Uterine smooth muscle cell (primary cell): ENCODE data around the gene ZNF549. TPM values are rescaled to one million over a fixed set of nuclear protein-coding genes. Genes with fewer than 3 reads are reported as not detected.

ENCODE experiments used
- total RNA-seq: library from RNA; depleted of rRNA; stranded (reverse); fragments of >200 nt; gene quantifications from 2 replicates; pipeline ENCODE4 v1.2.3, GENCODE V29; 2014

The ZNF549 gene
- 4.8 and 4.9 TPM in 2 replicates for total RNA-seq

GRCh38 chr19:57527136-57527881, at the start of gene ZNF549:
Gene ZNF549 (plus strand): TSS chr19:57527356. CDS start chr19:57527574, 218 bp downstream.

GRCh38 chr19:57487477-57488298, 39.5 kb upstream of the ZNF549 start, which contains the start of gene ZNF419:
Gene ZNF419 (plus strand): TSS chr19:57487750. CDS start chr19:57487951, 201 bp downstream.

GRCh38 chr19:57499680-57500395, 27.3 kb upstream of the ZNF549 start, which contains the start of gene ZNF773:
Gene ZNF773 (plus strand): TSS chr19:57499938. CDS start chr19:57500081, 143 bp downstream.

GRCh38 chr19:57559404-57560025, 32.4 kb downstream of the ZNF549 start, which contains the start of gene ZNF550:
Gene ZNF550 (minus strand): TSS chr19:57559863. CDS start chr19:57559682, 181 bp downstream.

GRCh38 chr19:57578487-57579205, 51.5 kb downstream of the ZNF549 start, which contains the start of gene ZNF416:
Gene ZNF416 (minus strand): TSS chr19:57578911. CDS start chr19:57578704, 207 bp downstream.

GRCh38 chr19:57583521-57584416, 56.6 kb downstream of the ZNF549 start, which contains the start of gene ZIK1:
Gene ZIK1 (plus strand): TSS chr19:57584145. CDS start chr19:57584357, 212 bp downstream.

GRCh38 chr19:57599761-57600383, 72.7 kb downstream of the ZNF549 start, which contains the start of gene ZNF530:
Gene ZNF530 (plus strand): TSS chr19:57599885. CDS start chr19:57604346, 4,461 bp downstream.

Other genes with a start within 250 kb of the ZNF549 start
- 56.3 and 77.2 TPM in 2 replicates for gene ZNF460, start 246.9 kb upstream of the ZNF549 start, total RNA-seq
- 9.4 and 12.1 TPM in 2 replicates for gene ZNF543, start 206.9 kb upstream of the ZNF549 start, total RNA-seq
- gene ZNF304, start 176.1 kb upstream of the ZNF549 start, total RNA-seq = 9.9 and 11.4 TPM in 2 replicates
- gene TRAPPC2B, start 163.8 kb upstream of the ZNF549 start, total RNA-seq = 12.7 and 15.1 TPM in 2 replicates
- gene ZNF547, start 163.8 kb upstream of the ZNF549 start, total RNA-seq = 3.2 and 4.1 TPM in 2 replicates
- gene ZNF548, start 137.5 kb upstream of the ZNF549 start, total RNA-seq = 22.1 and 26.4 TPM in 2 replicates
- gene ZNF17, start 116.2 kb upstream of the ZNF549 start, total RNA-seq = 13.7 and 14.0 TPM in 2 replicates
- 8.4 and 9.0 TPM in 2 replicates for gene ZNF749, start 92.0 kb upstream of the ZNF549 start, total RNA-seq
- 0.55 and 0.62 TPM in 2 replicates for gene VN1R1, start 70.2 kb upstream of the ZNF549 start, total RNA-seq
- 17.2 and 19.6 TPM in 2 replicates for gene ZNF772, start 49.8 kb upstream of the ZNF549 start, total RNA-seq
- 10.3 and 13.1 TPM in 2 replicates for gene ZNF419, start 39.6 kb upstream of the ZNF549 start, total RNA-seq
- 21.5 and 27.0 TPM in 2 replicates for gene ZNF773, start 27.4 kb upstream of the ZNF549 start, total RNA-seq
- 9.0 and 11.0 TPM in 2 replicates for gene ZNF550, start 32.5 kb downstream of the ZNF549 start, total RNA-seq
- gene ZNF416, start 51.6 kb downstream of the ZNF549 start, total RNA-seq = 6.0 TPM in 2 replicates
- 4.7 and 9.2 TPM in 2 replicates for gene ZIK1, start 56.8 kb downstream of the ZNF549 start, total RNA-seq
- gene ZNF530, start 72.5 kb downstream of the ZNF549 start, total RNA-seq = 5.1 and 13.3 TPM in 2 replicates
- gene ZNF134, start 86.9 kb downstream of the ZNF549 start, total RNA-seq = 19.9 and 20.1 TPM in 2 replicates
- gene ZNF211, start 105.8 kb downstream of the ZNF549 start, total RNA-seq = 6.7 and 7.1 TPM in 2 replicates
- gene ZSCAN4, start 141.6 kb downstream of the ZNF549 start, total RNA-seq = not detected in 2 replicates
- 3.4 and 7.1 TPM in 2 replicates for gene ZNF551, start 154.6 kb downstream of the ZNF549 start, total RNA-seq
- 0.44 and 0.87 TPM in 2 replicates for gene ZNF154, start 181.8 kb downstream of the ZNF549 start, total RNA-seq
- 7.4 and 8.0 TPM in 2 replicates for gene ZNF671, start 200.3 kb downstream of the ZNF549 start, total RNA-seq
- gene ZNF776, start 219.5 kb downstream of the ZNF549 start, total RNA-seq = 9.7 and 11.2 TPM in 2 replicates
- 14.3 and 18.7 TPM in 2 replicates for gene ZNF586, start 242.3 kb downstream of the ZNF549 start, total RNA-seq